Measurements from ENCODE around the gene UBE2N.

GRCh38 chr12:93407963-93408283 is 33.8 kb downstream of the UBE2N start:
- TF ChIP-seq, protein P1, sequence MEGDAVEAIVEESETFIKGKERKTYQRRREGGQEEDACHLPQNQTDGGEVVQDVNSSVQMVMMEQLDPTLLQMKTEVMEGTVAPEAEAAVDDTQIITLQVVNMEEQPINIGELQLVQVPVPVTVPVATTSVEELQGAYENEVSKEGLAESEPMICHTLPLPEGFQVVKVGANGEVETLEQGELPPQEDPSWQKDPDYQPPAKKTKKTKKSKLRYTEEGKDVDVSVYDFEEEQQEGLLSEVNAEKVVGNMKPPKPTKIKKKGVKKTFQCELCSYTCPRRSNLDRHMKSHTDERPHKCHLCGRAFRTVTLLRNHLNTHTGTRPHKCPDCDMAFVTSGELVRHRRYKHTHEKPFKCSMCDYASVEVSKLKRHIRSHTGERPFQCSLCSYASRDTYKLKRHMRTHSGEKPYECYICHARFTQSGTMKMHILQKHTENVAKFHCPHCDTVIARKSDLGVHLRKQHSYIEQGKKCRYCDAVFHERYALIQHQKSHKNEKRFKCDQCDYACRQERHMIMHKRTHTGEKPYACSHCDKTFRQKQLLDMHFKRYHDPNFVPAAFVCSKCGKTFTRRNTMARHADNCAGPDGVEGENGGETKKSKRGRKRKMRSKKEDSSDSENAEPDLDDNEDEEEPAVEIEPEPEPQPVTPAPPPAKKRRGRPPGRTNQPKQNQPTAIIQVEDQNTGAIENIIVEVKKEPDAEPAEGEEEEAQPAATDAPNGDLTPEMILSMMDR (IDR thresholded peaks at IDR 0.05; ENCODE audit: insufficient read depth, low read length) = no peak
- TF ChIP-seq, protein P2, sequence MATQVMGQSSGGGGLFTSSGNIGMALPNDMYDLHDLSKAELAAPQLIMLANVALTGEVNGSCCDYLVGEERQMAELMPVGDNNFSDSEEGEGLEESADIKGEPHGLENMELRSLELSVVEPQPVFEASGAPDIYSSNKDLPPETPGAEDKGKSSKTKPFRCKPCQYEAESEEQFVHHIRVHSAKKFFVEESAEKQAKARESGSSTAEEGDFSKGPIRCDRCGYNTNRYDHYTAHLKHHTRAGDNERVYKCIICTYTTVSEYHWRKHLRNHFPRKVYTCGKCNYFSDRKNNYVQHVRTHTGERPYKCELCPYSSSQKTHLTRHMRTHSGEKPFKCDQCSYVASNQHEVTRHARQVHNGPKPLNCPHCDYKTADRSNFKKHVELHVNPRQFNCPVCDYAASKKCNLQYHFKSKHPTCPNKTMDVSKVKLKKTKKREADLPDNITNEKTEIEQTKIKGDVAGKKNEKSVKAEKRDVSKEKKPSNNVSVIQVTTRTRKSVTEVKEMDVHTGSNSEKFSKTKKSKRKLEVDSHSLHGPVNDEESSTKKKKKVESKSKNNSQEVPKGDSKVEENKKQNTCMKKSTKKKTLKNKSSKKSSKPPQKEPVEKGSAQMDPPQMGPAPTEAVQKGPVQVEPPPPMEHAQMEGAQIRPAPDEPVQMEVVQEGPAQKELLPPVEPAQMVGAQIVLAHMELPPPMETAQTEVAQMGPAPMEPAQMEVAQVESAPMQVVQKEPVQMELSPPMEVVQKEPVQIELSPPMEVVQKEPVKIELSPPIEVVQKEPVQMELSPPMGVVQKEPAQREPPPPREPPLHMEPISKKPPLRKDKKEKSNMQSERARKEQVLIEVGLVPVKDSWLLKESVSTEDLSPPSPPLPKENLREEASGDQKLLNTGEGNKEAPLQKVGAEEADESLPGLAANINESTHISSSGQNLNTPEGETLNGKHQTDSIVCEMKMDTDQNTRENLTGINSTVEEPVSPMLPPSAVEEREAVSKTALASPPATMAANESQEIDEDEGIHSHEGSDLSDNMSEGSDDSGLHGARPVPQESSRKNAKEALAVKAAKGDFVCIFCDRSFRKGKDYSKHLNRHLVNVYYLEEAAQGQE (IDR thresholded peaks at IDR 0.05; ENCODE audit: insufficient replicate concordance, low read depth) = no peak
- TF ChIP-seq POLR2AphosphoS5 (IDR thresholded peaks at IDR 0.05; ENCODE audit: low read depth) (no peak), GABPA (IDR thresholded peaks at IDR 0.05; ENCODE audit: low read depth) (no peak)
